Activated CD4-positive, alpha-beta T cell treated with anti-CD3 and anti-CD28 coated beads, Interleukin-2, Interleukin-6, amounts not matched to agents 100 ng/mL and 50 ng/mL, durations not matched to agents 16 hours and 8 hours (primary cell): ENCODE data around the gene TMEM247.
"Not testable (repeated sequence)": the region's sequence is repeated elsewhere in the genome, so short reads cannot be mapped to it uniquely, and the experiment has no call there.

Experiments used
- DNase-seq: peaks from one replicate; pipeline ENCODE4 v3.0.0-alpha.2; 2020

The TMEM247 gene

DNA sequence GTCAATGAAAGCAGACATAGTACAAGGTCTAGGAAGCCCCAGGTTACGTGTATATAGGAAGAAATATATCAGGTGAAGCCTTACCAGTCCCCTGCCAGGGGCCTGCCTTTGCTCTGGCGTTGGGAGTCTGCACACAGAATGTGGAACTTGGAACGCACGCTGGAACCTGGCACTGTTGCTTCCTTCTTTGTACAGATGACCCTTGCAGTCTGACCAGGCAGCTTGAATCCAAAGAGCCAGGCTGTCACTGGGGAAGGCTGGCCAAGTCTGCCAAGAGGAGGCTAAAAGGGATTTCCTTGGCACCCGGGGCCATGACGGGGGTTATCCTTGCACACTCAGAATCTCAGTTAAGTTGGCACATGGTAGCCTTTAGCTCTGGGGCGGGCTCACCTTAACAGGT lies 39.5 kb downstream of the TMEM247 start:
- DNase-seq, result no peak

DNA sequence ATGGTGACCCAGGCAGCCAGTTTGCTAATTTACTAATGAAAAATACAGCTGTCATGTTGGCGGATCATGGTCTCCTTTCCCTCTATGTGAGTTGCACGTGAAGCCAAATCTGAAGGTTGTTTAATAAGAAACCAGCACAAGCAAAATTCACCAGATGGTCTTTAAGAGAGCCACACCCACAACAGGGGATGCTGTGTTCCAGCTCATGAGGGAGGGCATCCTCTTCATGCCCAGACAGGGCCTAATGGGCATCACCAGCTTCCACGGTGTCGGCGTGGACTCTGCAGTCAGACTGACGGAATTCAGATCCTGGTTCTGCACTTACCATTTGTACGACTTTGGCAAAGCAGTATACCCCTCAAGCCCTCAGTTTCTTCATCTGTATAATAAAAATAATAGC lies 39.9 kb downstream of the TMEM247 start:
- no peak for DNase-seq

DNA sequence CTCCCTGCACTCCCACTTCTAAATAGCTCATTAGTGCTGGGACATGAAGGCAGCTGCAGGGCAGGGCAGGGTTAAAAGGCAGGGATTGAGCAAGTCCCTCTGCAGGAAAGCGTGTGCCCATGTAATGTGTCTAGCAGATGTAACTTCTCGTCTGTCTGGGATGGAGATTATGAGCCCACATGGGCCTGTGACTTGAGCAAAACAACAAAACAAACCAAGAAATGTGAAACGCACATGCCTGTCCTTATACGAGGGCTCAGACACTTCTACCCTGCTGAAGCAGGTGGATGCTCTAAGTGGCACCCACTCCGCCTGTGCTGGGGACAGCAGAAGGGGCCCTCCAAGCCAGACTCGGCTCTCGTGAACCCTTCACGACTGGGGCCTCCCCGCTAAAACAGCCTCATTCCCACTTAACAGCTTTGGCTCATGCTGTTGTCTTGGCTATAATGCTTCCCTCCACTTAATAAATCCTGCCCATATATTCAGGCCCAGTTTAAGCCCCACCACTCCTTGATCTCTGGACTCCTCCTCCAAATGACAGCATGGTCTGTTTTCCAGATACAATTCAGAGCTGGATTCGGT lies 40.9 kb downstream of the TMEM247 start:
- DNase-seq, result no peak

DNA sequence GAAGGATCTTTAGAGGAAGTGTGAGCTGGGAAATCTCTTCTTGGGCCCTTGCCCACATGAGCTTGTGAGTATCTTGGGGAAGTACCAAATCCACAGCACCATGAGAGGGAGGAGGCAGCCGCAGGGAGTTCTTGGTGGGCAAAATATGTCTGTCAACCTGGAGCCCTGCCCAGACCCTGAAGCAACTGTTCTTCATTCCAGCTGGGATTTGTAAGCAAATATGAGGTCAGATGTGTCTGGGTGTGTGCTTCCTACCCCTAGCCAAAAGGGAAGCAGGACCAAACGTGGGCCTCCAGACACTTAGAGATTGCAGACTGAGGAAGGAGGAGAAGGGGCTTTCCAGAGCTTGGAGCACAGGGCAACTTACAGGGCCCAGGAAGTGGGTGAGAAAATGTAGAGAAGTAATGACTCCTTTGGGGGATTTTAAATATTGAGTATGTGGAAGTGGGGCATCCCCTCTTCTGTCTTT lies 41.9 kb downstream of the TMEM247 start:
- no peak for DNase-seq

DNA sequence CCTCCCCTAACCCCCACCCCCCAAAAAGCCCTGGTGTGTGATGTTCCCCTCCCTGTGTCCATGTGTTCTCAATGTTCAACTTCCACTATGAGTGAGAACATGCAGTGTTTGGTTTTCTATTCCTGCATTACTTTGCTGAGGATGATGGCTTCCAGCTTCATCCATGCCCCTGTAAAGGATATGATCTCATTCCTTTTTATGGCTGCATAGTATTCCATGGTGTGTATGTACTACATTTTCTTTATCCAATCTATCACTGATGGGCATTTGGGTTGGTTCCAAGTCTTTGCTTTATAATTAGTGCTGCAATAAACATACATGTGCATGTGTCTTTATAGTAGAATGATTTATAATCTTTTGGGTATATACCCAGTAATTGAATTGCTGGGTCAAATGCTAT lies 43.0 kb downstream of the TMEM247 start:
- not testable (repeated sequence) for DNase-seq

DNA sequence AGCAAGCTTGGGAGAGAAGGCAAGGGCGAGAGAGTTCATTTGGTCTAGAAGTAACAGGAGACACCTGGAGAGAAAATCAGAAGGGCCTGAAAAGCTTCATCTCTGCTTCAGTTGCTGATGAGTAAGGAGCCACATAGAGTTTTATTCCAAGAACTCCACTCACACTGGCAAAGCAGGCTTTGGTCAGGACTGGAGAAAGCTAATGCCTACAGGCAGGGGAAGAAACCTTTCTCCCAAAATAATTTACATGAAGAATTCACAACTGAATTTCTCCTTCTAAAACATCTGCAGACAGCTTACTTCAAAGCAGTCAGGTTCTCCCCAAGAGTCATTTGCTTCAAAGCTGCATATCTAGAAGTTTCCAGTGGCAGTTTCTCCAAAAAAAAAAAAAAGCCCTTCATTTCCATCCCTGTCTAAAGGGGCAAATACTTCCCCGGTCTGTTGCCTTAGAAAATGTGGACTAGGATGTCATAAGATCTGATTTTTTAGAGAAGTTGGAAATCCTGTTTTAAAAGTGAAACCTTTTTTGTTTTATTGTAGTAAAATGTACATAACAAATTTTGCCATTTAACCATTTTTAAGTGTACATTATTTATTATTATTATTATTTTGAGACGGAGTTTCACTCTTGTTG lies 46.3 kb downstream of the TMEM247 start:
- DNase-seq, result no peak

DNA sequence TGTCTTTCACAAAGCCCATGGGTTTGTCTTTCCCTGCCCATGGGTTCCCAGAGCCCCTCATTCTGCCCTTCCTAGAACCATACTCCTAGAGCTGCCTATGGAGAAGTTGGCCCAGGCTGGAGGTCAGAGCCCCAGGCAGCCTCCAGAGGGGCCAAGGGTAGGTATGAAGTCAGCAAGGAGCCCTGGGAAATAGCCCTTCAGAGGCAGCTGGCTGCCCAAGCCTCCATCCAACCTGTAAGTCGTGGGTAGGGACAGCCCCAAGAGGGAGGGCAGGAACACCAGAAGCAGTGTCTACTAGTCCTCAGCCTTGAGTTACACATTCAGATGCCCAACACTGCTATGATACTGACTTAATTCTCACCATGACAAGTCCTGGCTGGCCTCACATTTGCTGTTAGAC lies 49.5 kb downstream of the TMEM247 start:
- no peak for DNase-seq

DNA sequence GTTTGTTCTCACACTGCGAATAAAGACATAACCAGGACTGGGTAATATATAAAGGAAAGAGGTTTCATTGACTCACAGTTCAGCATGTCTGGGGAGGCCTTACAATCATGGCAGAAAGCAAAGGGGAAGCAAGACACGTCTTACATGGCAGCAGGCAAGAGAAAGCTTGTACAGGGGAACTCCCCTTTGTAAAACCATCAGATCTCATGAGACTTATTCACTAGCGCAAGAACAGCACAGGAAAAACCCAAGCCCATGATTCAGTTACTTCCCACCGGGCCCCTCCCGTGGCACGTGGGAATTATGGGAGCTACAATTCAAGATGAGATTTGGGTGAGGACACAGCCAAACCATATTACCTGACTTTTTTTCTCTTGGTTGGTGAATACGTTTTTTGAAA lies 51.3 kb downstream of the TMEM247 start:
- no peak for DNase-seq

DNA sequence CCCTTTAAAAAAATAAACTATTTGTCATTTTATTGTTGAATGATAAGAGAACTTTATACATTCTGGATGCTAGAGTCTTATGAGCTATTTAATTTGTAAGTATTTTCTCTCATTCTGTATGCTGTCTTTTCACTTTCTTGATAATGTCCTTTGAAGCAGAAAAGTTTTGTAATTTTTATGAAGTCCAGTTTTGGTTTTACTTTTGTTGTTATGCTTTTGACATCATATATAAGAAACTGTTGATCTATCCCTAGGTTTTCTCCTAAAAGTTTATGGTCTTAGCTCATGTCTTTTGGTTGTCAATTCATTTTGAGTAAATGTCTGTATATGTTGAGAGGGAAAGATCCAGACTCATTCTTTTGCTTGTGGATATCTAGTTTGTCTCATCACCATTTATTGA lies 52.5 kb downstream of the TMEM247 start:
- DNase-seq, result no peak
